ENCODE data around the gene POLR3K.

The POLR3K gene

DNA sequence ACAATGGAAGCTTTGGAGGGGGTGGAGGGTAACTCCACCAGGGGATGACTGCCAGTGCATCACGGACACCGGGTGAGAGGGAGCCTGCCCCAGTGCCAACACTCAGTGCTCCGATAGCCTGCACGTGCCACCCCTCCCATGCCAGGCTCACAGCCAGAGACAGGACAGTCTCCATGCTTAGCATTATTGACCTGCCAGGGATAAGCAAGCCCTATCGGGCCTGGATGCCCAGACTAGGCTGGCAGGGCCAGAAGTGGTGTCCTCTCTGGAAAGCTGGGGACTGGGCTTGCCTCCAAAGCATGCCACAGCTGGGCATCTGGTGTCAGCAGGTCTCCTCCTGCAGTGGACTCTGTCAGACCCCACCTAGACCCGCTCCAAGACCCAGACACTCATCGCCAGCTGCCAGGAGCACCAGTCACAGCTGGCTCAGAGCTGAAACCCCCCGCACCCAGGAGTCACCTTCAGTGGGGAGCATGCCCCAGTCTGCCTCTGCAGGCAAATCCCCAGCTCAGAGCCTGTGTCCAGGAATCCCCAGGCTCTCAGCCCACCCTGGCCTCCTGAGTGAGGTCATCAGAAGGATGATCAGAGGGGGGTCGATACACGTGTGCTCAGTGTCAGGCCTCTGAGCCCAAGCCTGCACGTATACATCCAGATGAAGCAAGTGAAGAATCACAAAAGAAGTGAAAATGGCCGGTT is 20.8 kb upstream of the POLR3K start:
- TF ChIP-seq, protein P1, sequence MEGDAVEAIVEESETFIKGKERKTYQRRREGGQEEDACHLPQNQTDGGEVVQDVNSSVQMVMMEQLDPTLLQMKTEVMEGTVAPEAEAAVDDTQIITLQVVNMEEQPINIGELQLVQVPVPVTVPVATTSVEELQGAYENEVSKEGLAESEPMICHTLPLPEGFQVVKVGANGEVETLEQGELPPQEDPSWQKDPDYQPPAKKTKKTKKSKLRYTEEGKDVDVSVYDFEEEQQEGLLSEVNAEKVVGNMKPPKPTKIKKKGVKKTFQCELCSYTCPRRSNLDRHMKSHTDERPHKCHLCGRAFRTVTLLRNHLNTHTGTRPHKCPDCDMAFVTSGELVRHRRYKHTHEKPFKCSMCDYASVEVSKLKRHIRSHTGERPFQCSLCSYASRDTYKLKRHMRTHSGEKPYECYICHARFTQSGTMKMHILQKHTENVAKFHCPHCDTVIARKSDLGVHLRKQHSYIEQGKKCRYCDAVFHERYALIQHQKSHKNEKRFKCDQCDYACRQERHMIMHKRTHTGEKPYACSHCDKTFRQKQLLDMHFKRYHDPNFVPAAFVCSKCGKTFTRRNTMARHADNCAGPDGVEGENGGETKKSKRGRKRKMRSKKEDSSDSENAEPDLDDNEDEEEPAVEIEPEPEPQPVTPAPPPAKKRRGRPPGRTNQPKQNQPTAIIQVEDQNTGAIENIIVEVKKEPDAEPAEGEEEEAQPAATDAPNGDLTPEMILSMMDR (IDR thresholded peaks at IDR 0.05) = no peak
- no peak for DNase-seq (ENCODE audit: low spot score)
- H3K4me3 ChIP-seq = no peak overlapping the region
- peak overlapping the region; percentile 41 to 100 for H3K27ac ChIP-seq

DNA sequence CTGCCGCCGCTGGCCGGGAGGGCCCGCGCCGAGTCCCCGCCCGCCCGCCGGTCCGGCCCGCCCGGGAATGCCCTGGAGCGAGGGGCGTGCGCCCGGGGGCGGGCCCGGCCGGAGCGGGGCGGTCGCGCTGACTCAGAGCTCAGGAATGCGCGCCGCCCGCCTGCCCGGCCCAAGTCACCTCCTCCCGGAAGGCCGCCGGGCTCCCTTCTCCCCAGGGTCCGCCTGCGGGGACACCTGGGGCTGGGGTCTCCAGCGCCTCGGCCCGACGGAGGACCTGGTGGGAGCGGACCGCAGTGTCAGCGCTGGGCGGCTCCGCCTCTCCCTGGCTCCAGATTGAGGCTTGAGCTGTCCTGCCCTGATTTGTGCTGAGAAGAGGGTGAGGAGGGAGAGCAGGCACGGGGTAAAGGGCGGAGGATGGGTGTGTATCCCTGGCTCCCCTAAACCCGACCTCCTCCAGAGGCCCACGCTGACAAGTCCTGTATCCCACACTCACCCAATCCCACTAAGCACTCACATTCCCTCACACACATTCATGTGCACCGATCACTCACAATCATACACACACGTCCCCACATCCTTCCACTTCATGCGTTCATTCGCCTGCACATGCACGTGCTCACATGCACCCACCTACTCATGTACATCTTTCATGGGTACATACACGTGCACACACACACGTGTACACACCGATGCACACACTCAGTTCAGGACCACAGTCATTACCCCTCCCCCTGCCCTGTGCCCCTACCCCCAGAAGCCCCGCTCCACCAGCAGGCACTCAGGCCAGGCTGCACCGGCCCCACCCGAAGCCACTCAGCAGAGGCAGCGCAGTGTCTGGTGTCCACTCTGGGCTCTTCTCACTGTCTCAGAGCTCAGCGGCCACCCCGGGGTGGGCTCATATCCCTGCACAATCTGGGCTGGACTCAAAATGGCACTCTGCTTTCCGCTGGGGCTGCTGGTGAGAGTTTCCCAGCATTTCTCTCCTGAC is 19.4 kb upstream of the POLR3K start, which contains the start of gene RHBDF1:
Gene RHBDF1 (minus strand): TSS at position 71 of the 988 bp plus-strand sequence. CDS start 7,616 bp downstream, outside the sequence.
- DNase-seq (ENCODE audit: low spot score) = no peak
- peak within 1 kb of the TSS; percentile 87 to 100 for H3K27ac ChIP-seq
- TF ChIP-seq, protein P1 (IDR thresholded peaks at IDR 0.05) = no peak
- H3K4me3 ChIP-seq = peak within 1 kb of the TSS; percentile 86

DNA sequence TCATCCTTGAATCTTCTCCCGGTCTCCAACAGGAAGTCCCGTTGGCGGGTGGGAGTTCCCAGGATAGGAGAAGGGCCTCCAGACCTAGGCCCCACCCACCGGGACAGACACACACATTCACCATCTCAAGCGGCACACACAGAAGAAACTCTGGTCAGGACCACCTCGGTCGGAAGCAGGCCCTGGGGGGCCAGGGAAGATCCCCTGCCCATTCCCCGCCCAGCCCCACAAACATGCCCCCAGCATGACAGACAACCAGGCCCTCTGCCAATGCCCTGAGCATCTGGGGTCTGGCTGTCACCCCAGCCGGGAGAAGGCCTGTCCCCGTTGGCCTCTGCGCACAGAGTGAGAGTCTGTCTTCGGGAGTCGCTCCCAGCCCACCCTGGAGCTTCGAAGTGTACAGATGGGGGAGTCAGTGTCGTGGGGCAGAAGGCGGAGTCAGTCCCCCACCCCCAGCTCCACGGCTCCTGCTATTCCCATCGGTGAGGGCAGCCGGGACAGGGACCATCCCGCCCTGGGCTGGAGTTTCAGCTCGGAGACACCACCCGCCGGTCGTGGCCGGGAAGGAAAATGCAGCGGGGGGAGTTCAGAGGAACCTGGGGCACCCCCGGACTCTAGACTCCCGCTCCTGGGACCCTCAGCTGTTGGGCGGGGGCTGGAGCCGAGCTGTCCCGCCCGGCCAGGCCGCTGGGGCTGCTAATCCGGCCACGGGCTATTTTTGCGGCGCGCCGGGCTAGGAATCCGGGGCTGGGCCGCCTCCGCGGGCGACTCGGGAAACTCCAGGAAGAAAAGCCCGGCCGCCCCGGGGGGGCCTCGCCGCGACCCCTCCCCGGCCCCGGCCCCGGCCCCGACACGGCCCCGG is 18.4 kb upstream of the POLR3K start:
- TF ChIP-seq, protein P1 (IDR thresholded peaks at IDR 0.05) = no peak
- H3K4me3 ChIP-seq = peak overlapping the region; percentile 86

DNA sequence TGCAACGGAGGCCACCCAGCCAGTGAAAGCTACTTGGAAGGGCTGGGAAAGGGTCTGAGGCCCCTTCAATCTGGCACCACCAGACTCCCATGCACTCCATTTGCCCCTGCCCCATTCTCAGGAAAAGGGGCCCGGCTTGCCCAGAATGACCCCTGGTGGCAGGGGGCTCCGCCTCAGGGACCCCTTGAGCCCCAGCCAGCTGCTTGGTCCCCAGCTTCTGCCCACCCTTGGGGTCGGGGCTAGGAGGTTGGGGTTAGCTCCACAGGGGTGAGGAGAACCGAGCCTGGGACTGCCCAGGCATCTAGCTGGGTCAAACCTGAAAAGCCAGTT is 17.8 kb upstream of the POLR3K start:
- DNase-seq (ENCODE audit: low spot score) = no peak
- peak overlapping the region; percentile 86 for H3K4me3 ChIP-seq
- TF ChIP-seq, protein P1 (IDR thresholded peaks at IDR 0.05) = no peak
- peak overlapping the region; percentile 87 to 100 for H3K27ac ChIP-seq

More for the DNA sequence above, 18.4 kb upstream of the POLR3K start:
- DNase-seq (ENCODE audit: low spot score) = peak; percentile 91
- peak overlapping the region; percentile 87 to 100 for H3K27ac ChIP-seq

DNA sequence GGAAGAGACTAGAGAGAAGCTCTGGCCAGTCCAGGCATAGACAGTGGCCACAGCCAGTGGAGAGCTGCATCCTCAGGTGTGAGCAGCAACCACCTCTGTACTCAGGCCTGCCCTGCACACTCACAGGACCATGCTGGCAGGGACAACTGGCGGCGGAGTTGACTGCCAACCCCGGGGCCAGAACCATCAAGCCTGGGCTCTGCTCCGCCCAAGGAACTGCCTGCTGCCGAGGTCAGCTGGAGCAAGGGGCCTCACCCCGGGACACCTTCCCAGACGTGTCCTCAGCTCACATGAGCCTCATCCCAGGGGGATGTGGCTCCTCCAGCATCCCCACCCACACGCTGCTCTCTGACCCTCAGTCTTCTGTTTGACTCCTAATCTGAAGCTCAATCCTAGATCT is 15.8 kb upstream of the POLR3K start:
- TF ChIP-seq, protein P1 (IDR thresholded peaks at IDR 0.05) = no peak
- peak overlapping the region; percentile 47 for H3K4me3 ChIP-seq
- H3K27ac ChIP-seq = peak overlapping the region; percentile 87 to 100
- no peak for DNase-seq (ENCODE audit: low spot score)

DNA sequence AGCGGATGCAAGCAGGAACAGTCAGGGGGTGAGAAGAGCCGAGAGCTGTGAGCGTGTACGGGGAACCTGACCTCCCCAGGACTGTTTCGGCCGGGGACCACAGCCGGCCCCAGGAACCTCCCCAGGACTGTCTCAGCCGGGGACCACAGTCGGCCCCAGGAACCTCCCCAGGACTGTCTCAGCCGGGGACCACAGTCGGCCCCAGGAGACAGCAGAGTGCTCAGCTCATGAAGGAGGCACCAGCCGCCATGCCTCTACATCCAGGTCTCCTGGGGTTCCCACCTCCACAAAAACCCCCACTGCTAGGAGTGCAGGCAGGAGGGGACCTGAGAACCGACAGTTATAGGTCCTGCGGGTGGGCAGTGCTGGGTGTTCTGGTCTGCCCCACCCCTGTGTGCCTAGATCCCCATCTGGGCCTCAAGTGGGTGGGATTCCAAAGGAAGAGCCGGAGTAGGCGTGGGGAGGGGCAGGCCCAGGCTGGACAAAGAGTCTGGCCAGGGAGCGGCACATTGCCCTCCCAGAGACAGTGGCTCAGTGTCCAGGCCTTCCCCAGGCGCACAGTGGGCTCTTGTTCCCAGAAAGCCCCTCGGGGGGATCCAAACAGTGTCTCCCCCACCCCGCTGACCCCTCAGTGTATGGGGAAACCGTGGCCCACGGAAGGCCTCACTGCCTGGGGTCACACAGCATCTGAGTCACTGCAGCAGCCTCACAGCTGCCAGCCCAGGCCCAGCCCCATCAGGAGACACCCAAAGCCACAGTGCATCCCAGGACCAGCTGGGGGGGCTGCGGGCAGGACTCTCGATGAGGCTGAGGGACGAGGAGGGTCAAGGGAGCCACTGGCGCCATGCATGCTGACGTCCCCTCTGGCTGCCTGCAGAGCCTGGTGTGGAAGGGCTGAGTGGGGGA is 14.7 kb upstream of the POLR3K start:
- TF ChIP-seq, protein P1 (IDR thresholded peaks at IDR 0.05) = no peak
- no peak for DNase-seq (ENCODE audit: low spot score)
- Histone ChIP-seq H3K4me3 (peak overlapping the region; percentile 47), H3K27ac (peak overlapping the region; percentile 29 to 100)
